Neuron (in vitro differentiated cells): ENCODE measurements around the gene ZCCHC2.

Source experiments
- H2AFZ ChIP-seq: one replicate; pipeline ENCODE4 v1.6.1; 2013; ENCODE audit warnings: low read depth, mild to moderate bottlenecking, inconsistent platforms, low read length, moderate library complexity
- H3K27me3 ChIP-seq: one replicate; pipeline ENCODE4 v1.6.1; 2013; ENCODE audit warnings: low read length; ENCODE audit not compliant: insufficient read depth
- H3K36me3 ChIP-seq: one replicate; pipeline ENCODE4 v1.6.1; 2013; ENCODE audit warnings: low read length; ENCODE audit not compliant: insufficient read depth
- H3K4me1 ChIP-seq: one replicate; pipeline ENCODE4 v1.6.1; 2013; ENCODE audit warnings: low read length; ENCODE audit not compliant: insufficient read depth
- H3K4me3 ChIP-seq: 2 replicates; pipeline ENCODE4 v1.5.1; 2013; ENCODE audit warnings: mild to moderate bottlenecking, low read length, moderate library complexity
- H3K9me3 ChIP-seq: one replicate; pipeline ENCODE4 v1.6.1; 2013; ENCODE audit warnings: low read length

Gene ZCCHC2

DNA sequence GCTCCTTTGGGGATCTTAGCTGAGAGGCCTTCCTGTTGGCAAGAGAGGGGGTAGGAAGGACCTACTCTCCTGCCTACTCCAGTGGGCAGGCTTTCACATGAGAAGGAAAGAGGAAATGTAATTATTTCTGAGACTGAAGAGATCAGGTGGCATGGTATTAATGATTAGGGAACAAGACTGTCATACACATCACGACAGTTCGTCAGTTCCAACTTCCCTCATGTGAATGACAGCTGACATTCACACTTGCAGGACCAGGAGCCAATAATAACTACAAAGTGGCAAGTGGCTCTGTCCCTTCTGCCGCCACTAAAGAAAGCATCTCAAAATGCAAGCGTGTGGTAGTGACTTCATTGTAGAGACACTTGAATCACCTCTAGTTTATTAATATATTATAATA lies 90.0 kb downstream of the ZCCHC2 start:
- H3K27me3 ChIP-seq, result no peaks in the 10 kb centered on the region
- no peaks in the 10 kb centered on the region for H3K9me3 ChIP-seq
- no peak overlapping the region for H2AFZ ChIP-seq
- H3K36me3 ChIP-seq, result no peaks in the 10 kb centered on the region
- peaks cover 30% of the 10 kb centered on the region for H3K4me1 ChIP-seq
- H3K4me3 ChIP-seq, result no peak overlapping the region

GRCh38 chr18:62614494-62614893 lies 91.7 kb downstream of the ZCCHC2 start:
- no peaks in the 10 kb centered on the region for H3K27me3 ChIP-seq
- H2AFZ ChIP-seq, result no peak overlapping the region
- H3K36me3 ChIP-seq, result no peaks in the 10 kb centered on the region
- no peaks in the 10 kb centered on the region for H3K9me3 ChIP-seq
- H3K4me3 ChIP-seq, result no peak overlapping the region
- H3K4me1 ChIP-seq, result peaks cover 29% of the 10 kb centered on the region

GRCh38 chr18:62616331-62616805 lies 93.5 kb downstream of the ZCCHC2 start:
- Histone ChIP-seq H3K36me3 (no peaks in the 10 kb centered on the region), H2AFZ (no peak overlapping the region), H3K4me3 (no peak overlapping the region), H3K4me1 (peaks cover 10% of the 10 kb centered on the region), H3K27me3 (no peaks in the 10 kb centered on the region), H3K9me3 (no peaks in the 10 kb centered on the region)

DNA sequence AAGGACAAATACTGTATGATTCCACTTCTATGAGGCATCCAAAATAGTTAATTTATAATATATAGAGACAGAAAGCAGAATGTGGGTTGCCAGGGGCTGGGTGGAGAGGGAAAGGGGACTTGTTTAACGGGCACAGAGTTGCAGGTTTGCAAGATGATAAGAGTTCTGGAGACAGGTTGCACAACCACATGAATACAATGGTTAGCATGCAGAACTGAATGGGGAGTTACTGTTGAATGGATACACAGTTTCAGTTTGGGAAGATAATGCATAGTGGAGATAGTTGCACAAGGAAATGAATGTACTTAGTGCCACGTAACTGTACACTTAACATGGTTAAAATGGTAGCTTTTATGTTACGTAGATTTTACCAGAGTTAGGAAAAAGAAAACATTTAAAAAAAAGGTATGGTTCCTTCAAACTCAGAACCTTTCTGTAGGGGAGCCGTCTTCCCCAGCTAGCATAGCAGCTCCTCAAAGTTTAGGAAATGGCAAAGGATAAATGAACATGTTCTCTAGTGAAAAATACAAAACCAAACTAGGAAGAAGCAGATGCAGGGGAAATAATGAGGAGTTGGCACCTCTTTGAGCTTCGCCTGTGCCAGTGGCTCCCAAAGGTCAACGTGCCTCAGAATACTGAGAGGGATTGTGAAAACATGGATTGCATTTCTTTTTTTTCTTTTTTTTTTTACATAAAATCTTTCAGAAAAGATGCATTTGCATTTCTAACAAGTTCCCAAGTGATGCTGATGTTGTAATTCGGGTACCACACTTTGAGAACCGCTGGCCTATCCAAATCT lies 95.2 kb downstream of the ZCCHC2 start:
- no peak overlapping the region for H2AFZ ChIP-seq
- H3K36me3 ChIP-seq, result no peaks in the 10 kb centered on the region
- no peaks in the 10 kb centered on the region for H3K9me3 ChIP-seq
- peaks cover under 1% of the 10 kb centered on the region for H3K27me3 ChIP-seq
- H3K4me1 ChIP-seq, result no peaks in the 10 kb centered on the region
- no peak overlapping the region for H3K4me3 ChIP-seq

DNA sequence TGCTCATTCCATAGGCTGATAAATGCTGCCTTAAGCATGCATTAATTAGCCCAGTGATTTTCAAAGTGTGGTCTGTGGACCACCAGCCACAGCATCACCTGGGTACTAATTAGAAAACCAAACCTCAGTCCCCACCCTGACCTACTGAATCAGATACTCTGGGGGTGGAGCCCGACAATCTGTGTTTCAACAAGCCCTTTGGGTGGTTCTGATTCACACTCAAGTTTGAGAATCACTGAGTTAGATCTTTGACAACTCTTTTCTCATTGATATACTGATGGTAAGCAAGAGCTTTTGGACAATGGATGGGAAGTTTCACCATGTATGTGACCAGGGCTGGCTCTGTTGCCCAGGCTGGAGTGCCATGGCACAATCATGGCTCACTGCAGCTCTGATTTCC lies 95.9 kb downstream of the ZCCHC2 start:
- Histone ChIP-seq H3K9me3 (no peaks in the 10 kb centered on the region), H3K4me1 (no peaks in the 10 kb centered on the region), H3K36me3 (no peaks in the 10 kb centered on the region), H2AFZ (no peak overlapping the region), H3K27me3 (peaks cover 4% of the 10 kb centered on the region), H3K4me3 (no peak overlapping the region)

DNA sequence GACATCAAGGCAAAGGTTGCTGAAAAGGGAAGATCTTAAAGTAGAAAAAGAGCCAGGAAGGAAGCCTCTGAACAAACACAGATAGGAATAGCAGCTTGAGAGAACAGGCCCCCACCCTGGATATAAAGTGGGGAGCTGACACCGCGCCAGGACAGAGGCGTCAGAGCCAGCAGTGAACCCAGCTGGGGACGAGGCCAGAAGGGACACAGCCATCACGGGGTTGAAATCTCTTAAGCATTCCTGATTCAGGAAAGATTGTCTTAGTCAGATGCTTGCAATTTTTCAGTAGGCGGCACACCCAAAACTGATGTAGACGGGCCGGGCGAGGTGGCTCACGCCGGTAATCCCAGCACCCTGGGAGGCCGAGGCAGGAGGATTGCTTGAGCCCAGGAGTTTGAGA lies 98.7 kb downstream of the ZCCHC2 start:
- Histone ChIP-seq H3K36me3 (no peaks in the 10 kb centered on the region), H3K4me3 (no peak overlapping the region), H3K27me3 (peaks cover 4% of the 10 kb centered on the region), H3K4me1 (no peaks in the 10 kb centered on the region), H3K9me3 (no peaks in the 10 kb centered on the region), H2AFZ (no peak overlapping the region)

DNA sequence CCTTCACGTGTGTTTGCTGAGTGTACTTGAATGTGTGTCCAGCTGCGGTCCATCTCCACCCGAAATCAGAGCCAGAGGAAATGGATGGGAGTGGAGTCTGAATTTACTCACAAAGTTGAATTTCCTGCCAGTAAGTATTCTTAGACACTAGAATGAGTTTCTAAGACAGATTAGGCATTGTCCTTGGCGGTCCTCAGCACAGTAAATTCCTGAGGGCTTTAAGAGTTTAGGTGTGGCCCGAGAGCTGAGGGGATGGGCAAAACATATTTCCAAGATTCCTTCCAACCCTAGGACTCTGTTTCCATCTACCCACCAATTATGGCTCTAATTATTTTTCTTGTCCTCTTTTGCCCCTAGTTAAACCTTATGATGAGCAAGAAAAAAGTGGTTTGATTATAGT lies 102.2 kb downstream of the ZCCHC2 start:
- H3K4me1 ChIP-seq, result no peaks in the 10 kb centered on the region
- peaks cover 4% of the 10 kb centered on the region for H3K27me3 ChIP-seq
- H2AFZ ChIP-seq, result no peak overlapping the region
- no peaks in the 10 kb centered on the region for H3K9me3 ChIP-seq
- H3K36me3 ChIP-seq, result no peaks in the 10 kb centered on the region
- H3K4me3 ChIP-seq, result no peak overlapping the region
